ENCODE measurements around the gene IGSF5.
"Not testable (repeated sequence)": the region's sequence is repeated elsewhere in the genome, so short reads cannot be mapped to it uniquely, and the experiment has no call there.

IGSF5 gene

GRCh38 chr21:39738566-39738965 lies 6.4 kb upstream of the IGSF5 start:
- DNase-seq (ENCODE audit: low spot score) = no peak

GRCh38 chr21:39739531-39739930 lies 5.5 kb upstream of the IGSF5 start:
- not testable (repeated sequence) for DNase-seq (ENCODE audit: low spot score)

DNA sequence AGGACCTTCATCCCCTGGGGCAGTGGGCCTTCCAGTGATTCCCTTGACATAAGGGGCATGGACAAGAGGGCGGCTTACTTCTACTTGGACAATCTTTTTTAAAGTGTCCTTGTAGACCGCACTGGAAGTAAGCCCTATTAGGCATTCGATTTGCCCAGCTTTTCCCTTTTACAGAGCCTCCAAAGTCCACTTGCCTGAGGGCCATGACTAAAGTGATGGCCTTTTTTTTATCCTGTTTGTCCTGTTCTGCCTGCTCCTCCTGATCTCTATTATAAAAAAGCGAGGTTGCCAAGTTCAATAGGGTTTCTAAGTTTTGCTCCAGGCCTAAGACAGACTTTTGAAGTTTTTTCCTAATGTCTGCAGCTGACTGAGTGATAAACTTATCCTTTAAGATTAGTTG lies 2.4 kb upstream of the IGSF5 start:
- not testable (repeated sequence) for DNase-seq (ENCODE audit: low spot score)

DNA sequence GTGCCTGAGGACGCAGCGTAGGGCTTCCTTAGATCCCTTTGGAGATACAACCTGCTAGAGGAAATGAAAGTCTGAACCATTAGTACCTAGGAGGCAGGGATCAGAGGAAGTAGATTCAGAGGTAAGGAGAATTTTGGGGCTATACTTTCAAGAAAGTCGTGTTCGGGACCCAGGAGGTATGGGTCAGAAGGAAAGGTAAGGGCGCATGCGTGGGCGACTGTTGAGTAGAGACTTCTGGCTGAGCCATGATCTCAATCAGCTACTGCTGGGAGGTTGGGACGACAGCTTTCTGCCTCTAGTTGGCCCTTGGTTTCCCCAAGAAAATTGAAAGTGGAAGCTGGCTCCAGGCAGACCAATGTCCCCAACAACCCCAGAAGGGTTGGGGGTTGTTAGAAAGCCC lies 349 bp downstream of the IGSF5 start:
- not testable (repeated sequence) for DNase-seq (ENCODE audit: low spot score)

- DNase-seq (ENCODE audit: low spot score) = no peak
Observed at GRCh38 chr21:39750670-39751069, 5.7 kb downstream of the IGSF5 start.

- no peak for DNase-seq (ENCODE audit: low spot score)
Observed at GRCh38 chr21:39754811-39755210, 9.8 kb downstream of the IGSF5 start.

- no peak for DNase-seq (ENCODE audit: low spot score)
Observed at GRCh38 chr21:39756285-39756684, 11.3 kb downstream of the IGSF5 start.

DNA sequence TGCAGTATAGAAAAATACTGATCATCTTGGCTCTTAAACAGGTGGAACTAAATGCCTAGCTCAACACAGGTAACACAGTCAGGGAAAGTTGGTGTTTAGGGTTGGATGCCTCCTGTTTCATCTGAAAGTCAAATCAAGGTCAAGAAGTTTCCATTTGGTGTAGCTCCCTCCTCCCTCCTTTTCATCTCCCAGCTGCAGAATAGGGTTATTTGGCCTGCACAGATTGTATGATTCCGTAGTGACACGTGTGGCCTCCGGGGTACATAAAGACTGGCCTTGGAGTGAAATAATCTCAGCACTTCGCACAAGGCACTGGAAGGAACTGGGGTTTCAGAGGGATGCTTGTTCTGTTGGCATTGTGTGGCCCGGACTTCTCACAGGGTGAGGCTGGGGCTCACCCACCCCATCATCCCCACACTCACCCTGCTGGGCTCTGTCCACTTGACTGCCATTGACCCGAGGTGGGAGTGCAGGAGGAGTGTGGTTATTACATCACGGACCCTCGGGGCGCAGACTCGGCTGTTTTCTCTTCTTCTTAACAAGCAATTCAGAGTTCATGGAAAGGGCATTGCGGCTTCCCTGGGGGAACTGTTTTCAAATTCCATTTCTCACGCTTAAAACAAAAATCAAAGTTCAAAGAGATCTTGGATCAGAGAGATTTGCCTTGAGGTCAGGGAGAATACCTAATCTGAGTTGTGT lies 18.4 kb downstream of the IGSF5 start:
- no peak for DNase-seq (ENCODE audit: low spot score)

DNA sequence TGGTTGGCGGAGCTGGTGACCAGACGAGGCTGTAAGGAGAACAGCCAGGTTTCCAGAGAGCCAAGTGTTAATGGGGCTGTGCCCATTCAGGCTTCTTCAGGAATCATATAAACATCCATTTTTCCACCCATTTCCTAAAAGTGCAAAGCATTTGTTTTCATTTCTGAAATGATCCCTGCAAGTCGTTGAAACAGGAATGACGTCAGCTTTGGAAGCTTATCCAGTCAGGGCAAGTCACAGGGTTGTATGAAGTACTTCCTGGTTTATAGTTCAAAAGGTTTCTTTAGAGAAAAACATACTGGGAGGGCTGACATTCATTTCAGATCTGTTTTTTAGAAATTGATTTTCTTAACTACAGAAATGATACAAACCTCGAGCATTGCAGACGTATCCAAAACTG lies 29.2 kb downstream of the IGSF5 start:
- DNase-seq (ENCODE audit: low spot score) = no peak

DNA sequence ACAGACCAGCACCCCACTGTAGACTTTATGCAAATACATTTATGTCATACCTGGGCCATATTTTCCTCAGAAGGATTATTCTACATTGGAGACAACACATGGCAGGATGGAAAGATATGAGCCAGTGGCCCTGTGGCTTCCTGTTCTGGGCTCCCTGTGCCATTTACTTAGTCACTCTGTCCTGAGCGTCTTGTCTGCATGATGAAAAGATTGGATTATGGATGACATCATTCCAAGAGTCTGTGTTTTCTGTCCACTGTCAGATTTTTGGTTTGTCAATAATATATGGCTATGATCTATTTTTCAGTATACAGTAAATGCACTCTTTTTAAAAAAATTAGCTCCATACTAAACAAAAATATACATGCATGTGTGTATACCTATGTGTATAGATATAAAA lies 30.8 kb downstream of the IGSF5 start:
- no peak for DNase-seq (ENCODE audit: low spot score)

GRCh38 chr21:39776589-39776988 lies 31.6 kb downstream of the IGSF5 start:
- no peak for DNase-seq (ENCODE audit: low spot score)

DNA sequence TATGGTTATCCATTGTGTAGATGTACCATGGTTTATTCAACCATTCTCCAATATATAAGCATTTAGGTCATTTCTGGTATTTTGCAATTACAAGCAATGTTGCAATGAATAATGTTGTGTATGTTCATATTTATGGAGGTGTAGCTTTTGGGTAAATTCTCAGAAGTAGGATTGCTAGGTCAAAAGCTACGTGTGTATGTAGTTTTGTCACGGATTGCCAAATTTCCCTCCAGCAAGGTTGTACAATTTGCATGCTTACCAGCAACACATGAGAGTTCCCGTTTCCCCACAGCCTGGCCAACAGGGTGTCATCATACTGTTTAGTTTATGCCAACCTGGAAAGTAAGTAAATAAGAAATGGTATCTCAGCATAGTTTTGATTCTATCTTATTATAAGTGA lies 36.3 kb downstream of the IGSF5 start:
- DNase-seq (ENCODE audit: low spot score) = no peak

GRCh38 chr21:39788383-39788782 lies 43.4 kb downstream of the IGSF5 start:
- no peak for DNase-seq (ENCODE audit: low spot score)

DNA sequence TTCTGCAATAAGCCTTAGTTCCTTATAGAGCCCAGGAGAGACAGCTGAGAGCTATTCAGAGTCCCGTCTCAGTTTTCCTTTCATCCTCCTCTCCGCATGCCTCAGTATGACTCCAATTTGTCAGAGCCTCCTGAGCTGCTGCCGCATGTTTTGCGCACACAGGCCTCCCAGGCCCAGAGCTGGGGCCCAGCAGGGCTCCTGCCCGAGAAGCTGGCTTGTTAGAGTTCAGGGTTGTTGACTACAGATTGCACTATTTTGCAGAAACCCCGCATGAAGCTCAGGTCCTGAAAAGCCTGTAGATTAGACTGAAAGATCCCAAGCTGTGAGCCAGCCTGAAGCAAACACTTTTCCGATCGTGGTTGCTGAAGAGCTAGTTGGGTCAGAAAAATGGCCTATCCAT lies 51.5 kb downstream of the IGSF5 start:
- no peak for DNase-seq (ENCODE audit: low spot score)

- no peak for DNase-seq (ENCODE audit: low spot score)
Observed at GRCh38 chr21:39799178-39799577, 54.2 kb downstream of the IGSF5 start.

DNA sequence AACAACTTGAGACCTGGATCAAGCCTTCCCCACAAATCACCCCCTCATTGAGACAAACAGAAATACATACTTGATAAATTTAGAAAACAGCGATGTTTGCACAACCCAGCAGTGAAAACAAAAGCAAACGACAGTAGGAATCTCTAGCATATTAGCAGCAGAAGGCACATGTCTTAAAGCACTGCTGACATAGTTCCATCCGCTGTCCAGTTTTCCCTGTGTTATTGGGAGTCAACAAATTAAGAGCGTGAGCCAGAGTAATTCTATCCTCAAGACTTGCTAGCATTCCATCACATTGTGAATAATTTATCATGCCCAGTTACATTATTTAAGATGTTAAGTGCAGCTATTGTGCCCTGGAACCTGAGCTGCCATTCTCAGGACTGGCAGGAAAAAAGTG lies 55.3 kb downstream of the IGSF5 start:
- no peak for DNase-seq (ENCODE audit: low spot score)

DNA sequence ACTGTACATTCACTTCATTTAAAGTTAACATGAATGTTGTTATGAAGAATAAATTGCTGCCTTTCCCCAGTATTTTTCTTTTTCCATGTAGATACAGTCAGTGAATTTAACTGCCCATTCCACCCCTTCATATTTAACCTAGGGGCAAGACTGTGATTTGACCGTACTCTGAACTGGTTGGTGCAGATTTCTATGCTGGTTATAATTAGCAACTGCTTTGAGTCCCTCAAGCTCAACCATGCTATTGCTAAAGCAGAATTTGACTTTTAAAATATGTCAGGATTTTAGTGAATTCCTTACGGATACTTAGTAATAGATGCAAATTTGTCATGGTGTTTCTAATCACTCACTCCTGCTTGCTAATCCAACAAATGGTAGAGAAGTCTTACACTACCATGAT lies 57.2 kb downstream of the IGSF5 start:
- no peak for DNase-seq (ENCODE audit: low spot score)

GRCh38 chr21:39803393-39803792 lies 58.4 kb downstream of the IGSF5 start:
- DNase-seq (ENCODE audit: low spot score) = no peak

- no peak for DNase-seq (ENCODE audit: low spot score)
Observed at GRCh38 chr21:39804240-39804639, 59.3 kb downstream of the IGSF5 start.

- DNase-seq (ENCODE audit: low spot score) = no peak
Observed at GRCh38 chr21:39805983-39806382, 61.0 kb downstream of the IGSF5 start.

DNA sequence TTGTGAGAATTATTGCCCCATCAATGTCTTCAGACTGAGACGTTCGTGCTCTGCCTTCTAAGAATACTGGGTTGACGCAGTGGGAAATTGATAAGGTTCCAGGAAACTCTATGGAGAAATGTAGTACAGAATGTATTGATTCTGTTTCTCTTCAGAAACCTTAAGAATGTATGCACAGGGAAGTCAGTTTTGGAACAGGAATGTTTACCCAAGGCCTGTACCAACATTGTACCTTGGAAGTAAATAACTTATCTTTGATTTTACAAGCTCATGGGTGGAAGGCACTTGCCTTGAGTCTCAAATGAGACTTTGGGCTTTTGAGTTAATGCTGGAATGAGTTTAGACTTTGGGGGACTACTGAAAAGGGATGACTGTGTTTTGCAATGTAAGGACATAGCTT lies 62.8 kb downstream of the IGSF5 start:
- DNase-seq (ENCODE audit: low spot score) = no peak

- no peak for DNase-seq (ENCODE audit: low spot score)
Observed at GRCh38 chr21:39809936-39810335, 65.0 kb downstream of the IGSF5 start.

DNA sequence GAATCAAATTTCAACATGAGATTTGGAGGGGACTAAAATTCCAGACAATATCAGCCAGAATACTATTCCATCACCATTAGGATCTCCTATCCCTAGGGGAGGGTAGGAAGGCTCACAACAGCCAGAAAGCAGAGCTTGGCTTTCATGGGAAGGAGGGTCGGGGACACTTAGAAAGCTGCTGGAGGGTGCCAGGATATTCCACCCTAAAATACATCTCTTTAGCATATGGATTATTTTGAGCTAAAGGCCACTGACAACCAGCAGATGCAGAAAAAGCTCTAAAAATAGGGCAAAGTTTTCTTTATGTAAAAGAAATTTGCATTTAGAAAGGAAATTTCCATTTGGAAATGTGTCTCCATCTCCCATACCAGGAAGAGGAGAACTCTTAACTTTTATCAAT lies 68.0 kb downstream of the IGSF5 start:
- no peak for DNase-seq (ENCODE audit: low spot score)

DNA sequence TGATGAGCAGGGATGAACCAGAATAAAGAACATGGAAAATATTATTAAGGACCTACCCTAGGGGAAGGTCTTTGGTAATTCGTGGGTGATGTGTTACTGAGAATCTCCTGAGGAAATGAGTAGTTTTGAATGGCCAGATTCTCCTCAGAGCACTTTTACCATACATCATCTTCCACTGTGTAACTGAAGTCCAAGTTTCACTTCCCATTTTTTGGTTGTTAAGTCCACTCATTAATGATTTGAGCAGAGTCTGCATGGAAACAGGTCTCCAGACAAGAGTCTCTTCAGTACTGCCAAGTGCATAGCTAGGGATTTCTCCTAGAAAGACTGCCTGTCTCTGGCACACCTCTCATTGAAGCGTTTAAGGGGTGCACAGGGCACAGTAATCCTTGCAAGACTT lies 73.6 kb downstream of the IGSF5 start:
- DNase-seq (ENCODE audit: low spot score) = no peak

DNA sequence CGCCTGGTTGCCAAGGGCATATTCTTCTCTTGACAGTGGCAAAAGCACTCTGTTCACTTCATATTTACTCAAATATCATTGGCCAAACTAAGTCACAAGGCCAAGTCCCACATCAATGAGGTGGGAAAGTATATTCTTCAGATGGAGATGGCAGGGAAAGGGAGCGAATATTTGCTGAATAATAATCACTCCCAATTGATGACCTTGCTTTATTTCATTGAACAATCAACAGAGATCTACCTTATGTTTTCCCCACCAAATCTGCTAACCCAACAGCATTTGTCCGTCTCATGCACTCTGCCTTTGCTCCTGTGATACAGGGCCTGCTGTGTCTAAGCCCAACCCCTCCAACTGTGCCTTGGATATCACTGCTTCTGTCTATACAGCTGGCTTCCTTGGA lies 77.1 kb downstream of the IGSF5 start:
- DNase-seq (ENCODE audit: low spot score) = no peak
